Measurements from ENCODE around the gene ZDHHC20. TPM values are rescaled to one million over a fixed set of nuclear protein-coding genes. Genes with fewer than 3 reads are reported as not detected.

The ZDHHC20 gene
- total and polyA plus RNA-seq, 2 of the 4 experiments (the other 2 are of a cell fraction), result 16.1 to 72.4 TPM

GRCh38 chr13:21465710-21466160 lies 6.6 kb upstream of the ZDHHC20 start:
- Histone ChIP-seq H3K23ac (ENCODE audit: low read depth, low read length) (no peak overlapping the region), H3K4me1 (ENCODE audit: control insufficient read depth, insufficient read depth, low read length) (no peaks in the 10 kb centered on the region), H3K27me3 (ENCODE audit: control insufficient read depth, insufficient read depth, low read length) (peaks cover 4% of the 10 kb centered on the region), H3K79me1 (ENCODE audit: low read depth in 1 of 2, low read length in 2 of 2) (no peaks in the 10 kb centered on the region), H2AFZ (replicated peaks; ENCODE audit: low read length, poor library complexity) (no peak overlapping the region), H3K27ac (ENCODE audit: insufficient read depth, low read length) (no peak overlapping the region), H3K4me3 (ENCODE audit: insufficient read depth, low read depth, low read length) (no peak overlapping the region), H2BK20ac (ENCODE audit: low read depth, low read length) (no peak overlapping the region), H4K8ac (ENCODE audit: low read depth in 2 of 2, low read length in 2 of 2) (no peak overlapping the region), H3K9ac (ENCODE audit: low read depth, low read length) (no peak overlapping the region), H3K18ac (ENCODE audit: low read depth, low read length) (no peak overlapping the region), H3K14ac (replicated peaks; ENCODE audit: low read depth, low read length) (no peak overlapping the region), H3K4me2 (ENCODE audit: low read depth, low read length) (no peak overlapping the region), H4K91ac (ENCODE audit: insufficient read depth, low read depth, low read length) (no peak overlapping the region), H2AK9ac (replicated peaks; ENCODE audit: low read depth, low read length, poor library complexity) (no peak overlapping the region), H2BK15ac (ENCODE audit: low read depth, low read length) (no peak overlapping the region), H3K56ac (ENCODE audit: extremely low read depth, insufficient read depth, low read length) (no peak overlapping the region), H3K9me1 (ENCODE audit: insufficient read depth, low read length) (no peaks in the 10 kb centered on the region), H4K5ac (ENCODE audit: low read depth, low read length) (no peak overlapping the region), H3K9me3 (ENCODE audit: control insufficient read depth, insufficient read depth, low read length) (no peaks in the 10 kb centered on the region; the same call in 1 of the 2 replicates), H3K4ac (ENCODE audit: low read depth, low read length) (no peak overlapping the region), H2BK120ac (ENCODE audit: low read depth, low read length) (no peak overlapping the region), H4K20me1 (ENCODE audit: insufficient read depth, low read length) (no peaks in the 10 kb centered on the region), H3K36me3 (ENCODE audit: control insufficient read depth, insufficient read depth, low read length) (no peaks in the 10 kb centered on the region), H2AK5ac (ENCODE audit: low read depth, low read length) (no peak overlapping the region), H2BK5ac (ENCODE audit: low read depth, low read length, poor library complexity, severe bottlenecking) (no peak overlapping the region)
- WGBS, 2 experiments (ENCODE audit: extremely low coverage in 2 of 2, insufficient read length in 1 of 2), result 37% methylated on average over 9 of the region's 9 CpGs; no CpG with 5 or more reads in 1 of the 2 experiments
- no peak for TF ChIP-seq RAD21 (IDR thresholded peaks at IDR 0.05; ENCODE audit: low read length)
- TF ChIP-seq CEBPB (IDR thresholded peaks at IDR 0.05; ENCODE audit: low read depth, low read length), result no peak
- no peak for TF ChIP-seq MAFK (IDR thresholded peaks at IDR 0.05; ENCODE audit: low read depth, low read length)
- no peak for TF ChIP-seq ELK1 (IDR thresholded peaks at IDR 0.05; ENCODE audit: borderline replicate concordance, low read depth, low read length)
- no peak for TF ChIP-seq USF2 (IDR thresholded peaks at IDR 0.05; ENCODE audit: low read depth, low read length)
- ChIA-PET POLR2A (ENCODE audit: unreplicated experiment) (no interaction called here), CTCF (interaction anchor here (1.0 kb wide), 1 partner anchor 12 kb away, joined by 3 read pairs; no protein-coding TSS in a partner anchor)
- BruUV-seq (replicated peaks), result no TSS peak
- DNase-seq (no peak), ATAC-seq (ENCODE audit: low read depth) (no peak)
- intact Hi-C loops (cut with micrococcal nuclease) (no loop called here), in situ Hi-C loops (cut with MboI; ENCODE audit: low sequenced_read_pairs) (no loop called here), dilution Hi-C loops (cut with HindIII; ENCODE audit: low sequenced_read_pairs, unreplicated experiment) (no loop called here)
